ENCODE results near the gene FAM193B.
"Not testable (repeated sequence)": the region's sequence is repeated elsewhere in the genome, so short reads cannot be mapped to it uniquely, and the experiment has no call there.

The FAM193B gene

GRCh38 chr5:177536386-177536785 lies 18.0 kb downstream of the FAM193B start:
- no peak overlapping the region for H3K4me3 Mint-ChIP-seq
- no peaks in the 10 kb centered on the region for H3K9me3 Mint-ChIP-seq (ENCODE audit: low read depth)
- no peak overlapping the region for H3K27ac Mint-ChIP-seq
- peaks cover 6% of the 10 kb centered on the region for H3K4me1 Mint-ChIP-seq (ENCODE audit: low read depth)
- H3K36me3 Mint-ChIP-seq: no peaks in the 10 kb centered on the region
- H3K27me3 Mint-ChIP-seq: no peaks in the 10 kb centered on the region

DNA sequence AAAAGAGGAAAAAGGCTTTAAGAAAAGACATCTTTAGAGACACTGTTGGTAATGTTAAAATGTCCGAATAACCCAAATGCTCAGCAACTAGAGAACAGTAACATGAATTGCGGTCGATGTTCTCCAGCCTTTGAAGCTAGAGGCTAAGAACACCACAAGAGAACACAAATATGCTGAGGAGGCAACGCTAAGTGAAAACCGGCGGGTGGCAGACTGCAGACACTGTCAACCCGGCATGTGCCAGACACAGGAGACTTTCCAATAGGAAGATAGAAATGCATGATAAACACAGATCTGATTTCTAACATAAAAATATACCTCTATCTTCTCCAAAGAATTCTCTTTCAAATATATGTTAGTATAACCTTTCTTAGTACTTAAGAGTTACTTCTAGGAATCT lies 19.2 kb downstream of the FAM193B start:
- H3K36me3 Mint-ChIP-seq: no peaks in the 10 kb centered on the region
- H3K9me3 Mint-ChIP-seq (ENCODE audit: low read depth): no peaks in the 10 kb centered on the region
- H3K27ac Mint-ChIP-seq: no peak overlapping the region
- no peak overlapping the region for H3K4me3 Mint-ChIP-seq
- peaks cover 3% of the 10 kb centered on the region for H3K4me1 Mint-ChIP-seq (ENCODE audit: low read depth)
- no peaks in the 10 kb centered on the region for H3K27me3 Mint-ChIP-seq

GRCh38 chr5:177534433-177534832 lies 19.9 kb downstream of the FAM193B start:
- H3K27me3 Mint-ChIP-seq; H3K9me3 Mint-ChIP-seq (ENCODE audit: low read depth); H3K4me3 Mint-ChIP-seq; H3K27ac Mint-ChIP-seq; H3K36me3 Mint-ChIP-seq; H3K4me1 Mint-ChIP-seq (ENCODE audit: low read depth): not testable (repeated sequence)

DNA sequence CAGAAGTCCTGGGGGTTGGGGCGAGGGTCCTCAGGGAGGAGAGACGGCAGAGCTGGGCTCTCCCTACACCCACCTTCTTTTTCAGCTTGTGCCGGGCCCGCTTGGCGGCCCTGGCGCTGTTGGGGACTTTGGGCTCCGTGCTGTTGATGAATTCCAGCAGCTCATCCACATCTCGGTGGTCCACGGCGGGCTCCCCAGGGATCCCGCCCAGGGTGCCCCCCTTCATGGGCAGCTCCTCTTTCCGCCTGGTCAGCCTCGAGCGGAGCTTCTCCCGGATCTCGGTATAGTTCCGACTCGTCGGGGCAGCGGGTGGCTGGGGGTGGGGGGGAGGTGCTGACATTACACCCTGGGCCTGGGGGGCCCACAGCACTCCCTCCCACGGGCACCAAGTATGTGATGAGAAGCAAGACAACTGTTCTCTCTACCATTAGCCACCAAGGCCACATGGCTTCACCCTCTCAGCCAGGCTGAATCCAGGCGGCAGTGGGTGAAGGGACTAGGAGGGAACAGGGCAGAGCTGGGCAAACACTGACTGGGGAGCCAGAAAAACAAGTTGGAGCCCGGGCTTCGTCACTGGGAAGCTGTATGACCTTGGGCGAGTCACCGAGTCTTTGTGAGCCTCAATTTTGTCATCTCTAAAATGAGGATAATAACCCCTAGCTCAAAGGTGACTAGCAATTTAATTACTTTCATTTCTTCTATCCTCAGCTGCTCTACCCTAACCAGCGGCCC lies 23.0 kb downstream of the FAM193B start:
- Mint-ChIP-seq H3K36me3 (no peaks in the 10 kb centered on the region), H3K4me1 (ENCODE audit: low read depth) (peaks cover 1% of the 10 kb centered on the region), H3K27ac (no peak overlapping the region), H3K27me3 (no peaks in the 10 kb centered on the region), H3K4me3 (no peak overlapping the region), H3K9me3 (ENCODE audit: low read depth) (no peaks in the 10 kb centered on the region)

- Mint-ChIP-seq H3K36me3 (no peaks in the 10 kb centered on the region), H3K4me1 (ENCODE audit: low read depth) (peaks cover 1% of the 10 kb centered on the region), H3K9me3 (ENCODE audit: low read depth) (no peaks in the 10 kb centered on the region), H3K27me3 (no peaks in the 10 kb centered on the region), H3K4me3 (no peak overlapping the region), H3K27ac (no peak overlapping the region)
These were observed 23.7 kb downstream of the FAM193B start for GRCh38 chr5:177530638-177531037.

DNA sequence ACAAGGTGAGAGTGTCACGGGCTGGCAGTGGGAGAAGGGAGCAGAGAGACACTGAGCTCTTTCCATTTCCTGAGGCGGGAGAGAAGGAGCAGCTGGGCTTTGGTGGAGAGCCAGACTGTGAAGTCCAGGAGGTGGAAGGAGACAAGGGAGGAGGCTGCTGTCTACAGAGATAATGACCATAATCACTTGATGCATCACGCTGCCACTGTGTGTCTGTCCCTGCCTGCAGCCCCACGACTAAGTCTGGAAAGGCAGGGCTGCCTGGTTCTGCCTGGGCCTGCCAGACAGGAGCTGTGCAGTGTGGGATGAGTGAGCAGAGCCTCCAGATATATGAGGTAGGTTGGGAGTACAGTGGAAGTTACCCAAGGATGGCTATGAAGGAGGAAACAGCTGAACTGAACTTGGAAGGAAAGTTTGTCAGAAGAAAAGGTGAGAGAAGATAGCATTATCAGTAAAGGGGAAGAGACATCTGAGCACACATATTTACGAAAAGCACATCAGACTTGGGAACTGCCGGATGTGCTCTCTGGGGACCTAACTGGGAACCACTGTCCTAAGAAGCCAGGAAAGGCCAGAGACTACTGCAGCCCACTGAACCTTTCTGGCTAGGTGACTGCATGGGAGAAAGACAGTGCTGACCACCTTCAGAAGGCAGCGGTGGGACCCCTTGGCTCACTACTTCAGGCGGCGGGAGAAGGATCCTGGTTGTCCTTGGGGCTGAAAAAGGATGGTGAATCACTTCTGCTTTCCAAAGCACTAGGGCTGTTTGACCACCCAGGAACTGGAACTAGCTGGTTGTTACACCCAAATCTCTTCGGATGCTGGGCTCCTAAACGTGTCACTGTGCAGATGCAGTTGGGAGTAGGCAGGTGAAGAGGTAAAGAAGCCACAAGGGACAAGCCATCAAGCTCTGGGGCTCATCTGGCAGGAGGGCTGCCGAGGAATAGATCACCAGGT lies 24.8 kb downstream of the FAM193B start:
- no peaks in the 10 kb centered on the region for H3K27me3 Mint-ChIP-seq
- H3K4me1 Mint-ChIP-seq (ENCODE audit: low read depth): peaks cover 1% of the 10 kb centered on the region
- no peaks in the 10 kb centered on the region for H3K9me3 Mint-ChIP-seq (ENCODE audit: low read depth)
- H3K27ac Mint-ChIP-seq: peak overlapping the region; percentile 36
- no peaks in the 10 kb centered on the region for H3K36me3 Mint-ChIP-seq
- no peak overlapping the region for H3K4me3 Mint-ChIP-seq

DNA sequence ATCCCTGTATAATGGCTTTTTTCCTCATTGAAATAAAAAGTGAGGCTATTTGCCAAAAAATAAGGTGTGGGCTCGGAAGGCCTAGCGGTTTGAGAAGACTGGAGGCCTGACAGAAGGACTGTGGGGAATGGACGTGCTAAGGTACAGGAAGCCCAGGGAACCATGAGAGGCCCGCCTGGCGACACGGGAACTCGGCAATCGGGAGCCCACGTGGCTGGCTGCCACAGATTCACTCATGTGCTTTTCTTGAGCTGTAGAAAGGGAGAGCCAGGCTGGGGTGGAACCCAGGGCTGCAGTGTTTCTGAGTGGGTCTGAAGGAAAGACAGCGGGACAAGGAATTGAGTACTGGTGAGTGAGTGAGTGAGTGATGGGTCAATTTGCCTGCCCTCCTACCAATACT lies 25.7 kb downstream of the FAM193B start:
- Mint-ChIP-seq H3K9me3 (ENCODE audit: low read depth) (no peaks in the 10 kb centered on the region), H3K27ac (no peak overlapping the region), H3K4me1 (ENCODE audit: low read depth) (peaks cover 1% of the 10 kb centered on the region), H3K27me3 (no peaks in the 10 kb centered on the region), H3K36me3 (no peaks in the 10 kb centered on the region), H3K4me3 (no peak overlapping the region)

DNA sequence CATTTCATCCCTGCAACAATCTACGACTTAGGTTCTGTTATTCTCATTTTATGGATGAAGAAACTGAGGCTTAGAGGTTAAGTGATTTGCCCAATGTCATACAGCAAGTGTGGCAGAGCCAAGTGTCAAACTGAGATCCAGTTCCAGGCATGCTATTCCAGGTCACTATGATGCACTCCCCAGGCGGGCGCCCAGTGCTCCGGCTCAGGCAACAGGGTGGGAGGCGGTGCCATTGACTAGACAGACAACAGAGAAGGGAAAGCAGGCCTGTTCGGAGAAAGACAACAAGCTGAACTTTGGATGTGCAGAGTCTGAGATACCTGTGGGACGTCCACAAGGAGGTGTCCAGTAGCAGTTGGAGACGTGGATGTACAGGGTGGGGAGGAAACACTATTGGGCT lies 26.8 kb downstream of the FAM193B start:
- Mint-ChIP-seq H3K9me3 (ENCODE audit: low read depth) (no peaks in the 10 kb centered on the region), H3K4me3 (no peak overlapping the region), H3K4me1 (ENCODE audit: low read depth) (no peaks in the 10 kb centered on the region), H3K36me3 (no peaks in the 10 kb centered on the region), H3K27ac (no peak overlapping the region), H3K27me3 (no peaks in the 10 kb centered on the region)

DNA sequence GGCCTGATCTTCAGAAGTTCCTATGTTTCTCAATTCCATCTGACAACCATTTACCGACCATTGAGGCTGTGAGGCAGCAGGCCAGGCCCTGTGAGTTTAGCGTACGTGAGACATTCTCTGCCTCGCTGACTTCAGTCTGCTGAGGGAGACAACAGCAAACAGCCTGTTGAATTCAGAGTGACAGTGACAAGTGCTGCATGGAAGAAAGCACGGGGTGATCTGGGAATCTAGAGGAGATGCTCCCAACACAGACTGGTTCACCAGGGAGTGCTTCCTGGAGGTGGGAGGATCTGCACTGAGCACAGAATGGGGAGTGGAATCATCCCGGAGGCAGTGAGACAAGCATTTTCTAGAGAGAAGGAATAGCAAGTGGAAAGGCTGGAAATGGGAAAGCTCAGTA lies 27.6 kb downstream of the FAM193B start:
- Mint-ChIP-seq H3K36me3 (no peaks in the 10 kb centered on the region), H3K27ac (no peak overlapping the region), H3K4me3 (no peak overlapping the region), H3K4me1 (ENCODE audit: low read depth) (no peaks in the 10 kb centered on the region), H3K9me3 (ENCODE audit: low read depth) (no peaks in the 10 kb centered on the region), H3K27me3 (no peaks in the 10 kb centered on the region)

GRCh38 chr5:177526191-177526590 lies 28.2 kb downstream of the FAM193B start:
- Mint-ChIP-seq H3K27me3 (no peaks in the 10 kb centered on the region), H3K36me3 (no peaks in the 10 kb centered on the region), H3K4me3 (no peak overlapping the region)

GRCh38 chr5:177524941-177525655 lies 29.3 kb downstream of the FAM193B start:
- H3K4me3 Mint-ChIP-seq: no peak overlapping the region
- no peak overlapping the region for H3K27ac Mint-ChIP-seq
- H3K4me1 Mint-ChIP-seq (ENCODE audit: low read depth): peaks cover 14% of the 10 kb centered on the region
- no peaks in the 10 kb centered on the region for H3K27me3 Mint-ChIP-seq
- H3K36me3 Mint-ChIP-seq: no peaks in the 10 kb centered on the region
- no peaks in the 10 kb centered on the region for H3K9me3 Mint-ChIP-seq (ENCODE audit: low read depth)

More at GRCh38 chr5:177526191-177526590, 28.2 kb downstream of the FAM193B start:
- no peaks in the 10 kb centered on the region for H3K9me3 Mint-ChIP-seq (ENCODE audit: low read depth)
- no peak overlapping the region for H3K27ac Mint-ChIP-seq
- peaks cover 5% of the 10 kb centered on the region for H3K4me1 Mint-ChIP-seq (ENCODE audit: low read depth)

GRCh38 chr5:177524539-177524900 lies 29.8 kb downstream of the FAM193B start:
- H3K4me3 Mint-ChIP-seq: no peak overlapping the region
- no peaks in the 10 kb centered on the region for H3K27me3 Mint-ChIP-seq
- peaks cover 19% of the 10 kb centered on the region for H3K4me1 Mint-ChIP-seq (ENCODE audit: low read depth)
- H3K27ac Mint-ChIP-seq: no peak overlapping the region
- no peaks in the 10 kb centered on the region for H3K9me3 Mint-ChIP-seq (ENCODE audit: low read depth)
- no peaks in the 10 kb centered on the region for H3K36me3 Mint-ChIP-seq

DNA sequence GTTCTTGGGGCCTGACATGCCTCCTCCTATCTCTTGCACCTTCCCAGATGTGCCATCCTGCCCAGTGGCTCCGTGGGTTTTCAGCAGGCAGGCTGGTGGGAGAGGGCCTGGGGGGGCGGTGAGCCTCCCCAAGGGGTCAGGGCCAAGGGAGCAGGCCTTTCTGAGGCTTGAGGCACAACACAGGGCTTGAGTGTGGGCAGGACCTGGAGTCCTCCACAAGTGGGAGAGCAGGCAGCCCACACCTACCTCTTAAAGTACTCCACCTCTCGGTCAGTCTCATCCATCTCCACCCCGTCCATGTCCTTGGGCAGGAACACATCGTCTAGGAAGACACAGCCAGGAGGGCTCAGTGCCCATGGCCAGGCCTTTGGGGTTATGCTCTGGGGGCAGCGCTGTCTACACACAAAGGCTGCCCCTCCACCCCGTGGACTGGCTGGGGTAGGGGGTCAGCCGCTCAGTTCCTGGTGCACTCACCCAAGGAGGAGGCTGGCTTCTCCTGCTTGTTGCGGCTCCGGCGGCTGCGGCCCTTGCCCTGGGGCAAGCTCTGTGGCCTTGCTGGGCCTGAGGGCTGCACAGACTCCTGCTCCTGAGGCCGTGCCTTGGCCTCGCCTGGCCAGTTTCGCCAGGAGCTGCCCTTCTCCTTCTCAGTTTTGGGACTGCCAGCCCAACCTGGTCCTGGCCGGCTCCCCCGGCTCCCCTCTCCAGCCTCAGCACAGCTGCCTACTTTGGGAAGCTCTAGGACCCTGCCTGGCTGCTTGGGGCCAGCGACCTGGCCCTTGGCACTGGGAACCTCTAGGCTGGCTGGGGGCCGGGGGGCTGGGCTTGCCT lies 30.4 kb downstream of the FAM193B start:
- Mint-ChIP-seq H3K36me3 (no peaks in the 10 kb centered on the region), H3K27ac (no peak overlapping the region), H3K27me3 (no peaks in the 10 kb centered on the region), H3K9me3 (ENCODE audit: low read depth) (no peaks in the 10 kb centered on the region), H3K4me1 (ENCODE audit: low read depth) (peaks cover 24% of the 10 kb centered on the region), H3K4me3 (no peak overlapping the region)

DNA sequence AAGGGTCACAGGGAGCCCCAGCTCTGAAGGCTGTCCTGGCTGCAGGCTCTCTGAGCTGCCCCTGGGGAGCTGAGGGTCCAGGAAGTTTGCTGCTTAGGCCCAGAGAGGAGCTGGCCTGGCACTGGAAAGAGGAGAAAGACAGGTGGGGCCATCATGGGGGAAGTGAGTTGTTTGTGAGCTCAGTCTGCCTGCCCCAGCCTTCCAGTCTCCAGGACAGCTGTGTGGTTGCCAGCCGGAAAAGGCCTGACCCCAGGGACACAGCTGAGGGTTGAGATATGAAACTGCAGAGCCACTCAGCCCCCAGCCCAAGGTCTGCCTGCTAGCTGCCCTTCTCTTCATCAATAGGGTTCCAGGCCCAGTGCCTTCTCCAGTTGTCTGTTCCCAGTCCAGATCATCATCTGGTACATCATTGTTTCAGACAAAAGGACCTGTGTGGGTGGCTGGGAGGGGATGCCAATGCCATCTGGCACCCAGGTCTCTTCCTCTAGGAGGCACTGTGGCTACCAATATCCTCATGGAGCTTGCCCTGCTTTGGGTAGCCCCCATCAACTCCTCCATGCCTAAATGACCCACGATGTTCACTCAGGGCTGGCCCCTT lies 33.3 kb downstream of the FAM193B start:
- peaks cover 6% of the 10 kb centered on the region for H3K36me3 Mint-ChIP-seq

More for the DNA sequence above, 33.3 kb downstream of the FAM193B start:
- H3K4me1 Mint-ChIP-seq (ENCODE audit: low read depth): peaks cover 37% of the 10 kb centered on the region
- H3K4me3 Mint-ChIP-seq: no peak overlapping the region
- no peaks in the 10 kb centered on the region for H3K9me3 Mint-ChIP-seq (ENCODE audit: low read depth)
- peak overlapping the region; percentile 68 for H3K27ac Mint-ChIP-seq
- H3K27me3 Mint-ChIP-seq: no peaks in the 10 kb centered on the region

Measured in activated naive CD8-positive, alpha-beta T cell (primary cell).